ENCODE data around the gene MLLT1. TPM values are rescaled to one million over a fixed set of nuclear protein-coding genes. Genes with fewer than 3 reads are reported as not detected.

MLLT1 gene
- total RNA-seq, 1 experiment from 2014 or later = 29.0 TPM

- intact Hi-C loops (cut with micrococcal nuclease) = loop anchor here (5.0 kb wide), 2 partner anchors 35 to 55 kb away; no protein-coding TSS in a partner anchor
- TF ChIP-seq EZH2phosphoT487 (IDR thresholded peaks at IDR 0.05; ENCODE audit: borderline replicate concordance, low read length) (no peak), EZH2 (IDR thresholded peaks at IDR 0.05; ENCODE audit: low read length, unreplicated experiment) (no peak), CTCF (conservative IDR thresholded peaks at IDR 0.05; ENCODE audit: low read depth, low read length) (no peak)
- no TSS peak for BruUV-seq (replicated peaks)
- ChIA-PET POLR2A (ENCODE audit: unreplicated experiment) (no interaction called here), CTCF (interaction anchor here (0.6 to 1.3 kb wide), 3 partner anchors 35 to 146 kb away, joined by 3 to 5 read pairs (median 5); no protein-coding TSS in a partner anchor)
- no peak for DNase-seq
- Histone ChIP-seq H3K36me3 (ENCODE audit: low read depth, low read length) (no peaks in the 10 kb centered on the region; the same call in 1 of the 2 replicates), H3K27ac (ENCODE audit: low read length) (peak overlapping the region; percentile 79), H3F3A (ENCODE audit: low read length, unreplicated experiment) (peaks cover 6% of the 10 kb centered on the region), H3K9me3 (ENCODE audit: low read length) (no peaks in the 10 kb centered on the region), H3K4me3 (ENCODE audit: low read length) (no peak overlapping the region), H4K20me1 (ENCODE audit: low read length) (no peaks in the 10 kb centered on the region; the same call in 1 of the 2 replicates), H2AFZ (ENCODE audit: low read length) (no peak overlapping the region), H3K79me2 (ENCODE audit: low read length) (peaks cover 89% of the 10 kb centered on the region), H3K9ac (ENCODE audit: low read length) (peak overlapping the region; percentile 3), H3K4me1 (ENCODE audit: insufficient read depth, low read length) (peaks cover 59% of the 10 kb centered on the region), H3K9me2 (replicated peaks; ENCODE audit: low read length) (no peaks in the 10 kb centered on the region), H3K4me2 (ENCODE audit: low read length) (peak overlapping the region; percentile 40), H3K27me3 (ENCODE audit: low read length) (no peaks in the 10 kb centered on the region)
- ATAC-seq = no peak
Observed at GRCh38 chr19:6272411-6272791, 7.4 kb downstream of the MLLT1 start.

GRCh38 chr19:6271721-6272410 lies 7.9 kb downstream of the MLLT1 start:
- H2AFZ ChIP-seq (ENCODE audit: low read length) = 0 out of 2 replicates have a peak overlapping the region, but pooled peaks have one; percentile 5
- H3K9me2 ChIP-seq (replicated peaks; ENCODE audit: low read length) = no peaks in the 10 kb centered on the region
- no TSS peak for BruUV-seq (replicated peaks)
- intact Hi-C loops (cut with micrococcal nuclease) = loop anchor here (5.0 kb wide), 2 partner anchors 35 to 55 kb away; no protein-coding TSS in a partner anchor
- CTCF ChIA-PET = interaction anchor here (0.5 to 1.3 kb wide), 5 partner anchors 22 to 146 kb away, joined by 3 to 5 read pairs (median 5); no protein-coding TSS in a partner anchor
- peak overlapping the region; percentile 79 for H3K27ac ChIP-seq (ENCODE audit: low read length)
- peaks cover 89% of the 10 kb centered on the region for H3K79me2 ChIP-seq (ENCODE audit: low read length)
- peaks cover 59% of the 10 kb centered on the region for H3K4me1 ChIP-seq (ENCODE audit: insufficient read depth, low read length)
- peak overlapping the region; percentile 40 for H3K4me2 ChIP-seq (ENCODE audit: low read length)
- H3F3A ChIP-seq (ENCODE audit: low read length, unreplicated experiment) = peaks cover 6% of the 10 kb centered on the region
- H3K36me3 ChIP-seq (ENCODE audit: low read depth, low read length) = no peaks in the 10 kb centered on the region; the same call in 1 of the 2 replicates
- DNase-seq (peak; percentile 30), ATAC-seq (peak; percentile 28)
- TF ChIP-seq EZH2phosphoT487 (IDR thresholded peaks at IDR 0.05; ENCODE audit: borderline replicate concordance, low read length) (no peak), EZH2 (IDR thresholded peaks at IDR 0.05; ENCODE audit: low read length, unreplicated experiment) (no peak), CTCF (conservative IDR thresholded peaks at IDR 0.05; ENCODE audit: low read depth, low read length) (peak; percentile 32; the same call in 1 of the 2 replicates)
- peak overlapping the region; percentile 3 for H3K9ac ChIP-seq (ENCODE audit: low read length)
- H3K4me3 ChIP-seq (ENCODE audit: low read length) = peak overlapping the region; percentile 16; the same call in 1 of the 2 replicates
- POLR2A ChIA-PET (ENCODE audit: unreplicated experiment) = interaction anchor here (0.5 kb wide), 1 partner anchor 12 kb away, joined by 10 read pairs; no protein-coding TSS in a partner anchor
- no peaks in the 10 kb centered on the region for H3K27me3 ChIP-seq (ENCODE audit: low read length)
- H3K9me3 ChIP-seq (ENCODE audit: low read length) = no peaks in the 10 kb centered on the region
- no peaks in the 10 kb centered on the region; the same call in 1 of the 2 replicates for H4K20me1 ChIP-seq (ENCODE audit: low read length)

Data from PC-3 (cell line).